Activated CD8-positive, alpha-beta memory T cell treated with anti-CD3 and anti-CD28 coated beads, Interleukin-2, amount 50 U/mL, for 4 hours (primary cell): ENCODE results near the gene TMEM132E.

Source experiments
- DNase-seq: peaks from one replicate; pipeline ENCODE4 v3.0.0-alpha.2; 2020

Gene TMEM132E

GRCh38 chr17:34637548-34638525, 58.5 kb downstream of the TMEM132E start:
- peak; percentile 81 for DNase-seq

GRCh38 chr17:34638526-34639260, 59.3 kb downstream of the TMEM132E start:
- no peak for DNase-seq

GRCh38 chr17:34639706-34640425, 60.5 kb downstream of the TMEM132E start:
- no peak for DNase-seq

GRCh38 chr17:34641368-34641767, 62.0 kb downstream of the TMEM132E start:
- no peak for DNase-seq

GRCh38 chr17:34644941-34645550, 65.7 kb downstream of the TMEM132E start:
- no peak for DNase-seq

GRCh38 chr17:34645594-34645993, 66.2 kb downstream of the TMEM132E start:
- no peak for DNase-seq

GRCh38 chr17:34647511-34647910, 68.1 kb downstream of the TMEM132E start:
- no peak for DNase-seq

GRCh38 chr17:34650051-34650750, 70.8 kb downstream of the TMEM132E start:
- no peak for DNase-seq

- no peak for DNase-seq
Observed at GRCh38 chr17:34651402-34651811, 72.0 kb downstream of the TMEM132E start.

GRCh38 chr17:34652021-34652555, 72.7 kb downstream of the TMEM132E start:
- DNase-seq, result no peak

- DNase-seq, result no peak
Observed at GRCh38 chr17:34653511-34653910, 74.1 kb downstream of the TMEM132E start.

GRCh38 chr17:34654276-34654880, 75.0 kb downstream of the TMEM132E start:
- DNase-seq, result no peak

GRCh38 chr17:34654881-34655276, 75.5 kb downstream of the TMEM132E start:
- DNase-seq, result no peak

GRCh38 chr17:34656801-34657200, 77.4 kb downstream of the TMEM132E start:
- no peak for DNase-seq

- DNase-seq, result no peak
Observed at GRCh38 chr17:34658811-34659560, 79.6 kb downstream of the TMEM132E start.

GRCh38 chr17:34663714-34664113, 84.3 kb downstream of the TMEM132E start:
- no peak for DNase-seq

- DNase-seq, result no peak
Observed at GRCh38 chr17:34665150-34665806, 85.9 kb downstream of the TMEM132E start.

- DNase-seq, result no peak
Observed at GRCh38 chr17:34665819-34666763, 86.7 kb downstream of the TMEM132E start.

GRCh38 chr17:34667656-34668055, 88.3 kb downstream of the TMEM132E start:
- no peak for DNase-seq
